Gastrocnemius medialis (tissue), 4 donors: ENCODE data around the gene SPATA4. TPM values are rescaled to one million over a fixed set of nuclear protein-coding genes. Genes with fewer than 3 reads are reported as not detected.

Source experiments
- ATAC-seq, 2 donors: fragments of 150-250 bp; one replicate each; pipeline ENCODE4 v1.9.1; 2016
- DNase-seq, 2 donors: peaks; one replicate each; pipeline ENCODE4 v3.0.0-alpha.2; 2019
- H3K27ac ChIP-seq, 4 donors: fragments of 200-600 bp; sonication (generic); 1 replicate in 1 of 4; 2 replicates in 3 of 4; pipeline ENCODE4 v1.5.1; 2016 to 2018; ENCODE audit warnings: mild to moderate bottlenecking in 2 of 4, moderate library complexity in 1 of 4
- H3K27me3 ChIP-seq, 3 donors: fragments of 200-600 bp; sonication (generic) in 2 of 3; 1 replicate in 1 of 3; 2 replicates in 2 of 3; pipeline versions ENCODE4 v1.5.1 to v1.6.0; 2016 to 2019; ENCODE audit warnings: mild to moderate bottlenecking in 1 of 3, moderate library complexity in 1 of 3
- H3K36me3 ChIP-seq, 2 donors: fragments of 200-600 bp; sonication (generic) in 1 of 2; one replicate each; pipeline ENCODE4 v1.5.1; 2017 to 2018
- H3K4me1 ChIP-seq, 2 donors: fragments of 200-600 bp; sonication (generic) in 1 of 2; one replicate each; pipeline ENCODE4 v1.5.1; 2016 to 2017; ENCODE audit warnings: mild to moderate bottlenecking in 2 of 2
- H3K4me3 ChIP-seq, 4 donors: fragments of 200-600 bp; sonication (generic) in 3 of 4; 1 replicate in 1 of 4; 2 replicates in 3 of 4; pipeline ENCODE4 v1.5.1; 2016 to 2019; ENCODE audit warnings: mild to moderate bottlenecking in 2 of 4
- H3K9me3 ChIP-seq, 3 donors: fragments of 200-600 bp; sonication (generic) in 2 of 3; 1 replicate in 1 of 3; 2 replicates in 2 of 3; pipeline ENCODE4 v1.5.1; 2016 to 2019
- POLR2A ChIP-seq, 2 donors: fragments of 450-650 bp; IDR thresholded peaks; one replicate each; pipeline ENCODE4 v1.6.1; 2017; ENCODE audit warnings: antibody characterized with exemption in 2 of 2, mild to moderate bottlenecking in 2 of 2, moderate library complexity in 2 of 2
- in situ Hi-C, 4 donors: fragments of 200-750 bp; cut with MboI; loops; one replicate each; pipeline versions ENCODE4 v1.15.0 to v1.8.0; 2017; ENCODE audit warnings: low sequenced_read_pairs in 4 of 4
- intact Hi-C: fragments of 100-400 bp; cut with DNase I; formaldehyde crosslinking; loops from one replicate; pipeline ENCODE4 v1.15.1; 2023; ENCODE audit warnings: low total_unique reads
- total RNA-seq, 4 donors: library from RNA; depleted of rRNA; stranded (reverse); fragments of >200 nt; gene quantifications; one replicate each; pipeline versions ENCODE4 v1.1.0 to v1.2.3, GENCODE V29; 2016
- TF ChIP-seq, protein P1 (sequence below), 5 experiments: fragments of 450-650 bp in 3 of 5; fragments of 200-600 bp in 2 of 5; sonication (generic) in 2 of 5; IDR thresholded peaks in 4 of 5; conservative IDR thresholded peaks in 1 of 5; 1 replicate in 4 of 5; 2 replicates in 1 of 5; pipeline ENCODE4 v1.5.1; 2016 to 2019; ENCODE audit warnings: antibody characterized with exemption in 5 of 5, mild to moderate bottlenecking in 3 of 5, moderate library complexity in 3 of 5

Gene SPATA4
- total RNA-seq, 4 donors from 2014 or later = 0.22 to 0.29 TPM; not detected in 2

DNA sequence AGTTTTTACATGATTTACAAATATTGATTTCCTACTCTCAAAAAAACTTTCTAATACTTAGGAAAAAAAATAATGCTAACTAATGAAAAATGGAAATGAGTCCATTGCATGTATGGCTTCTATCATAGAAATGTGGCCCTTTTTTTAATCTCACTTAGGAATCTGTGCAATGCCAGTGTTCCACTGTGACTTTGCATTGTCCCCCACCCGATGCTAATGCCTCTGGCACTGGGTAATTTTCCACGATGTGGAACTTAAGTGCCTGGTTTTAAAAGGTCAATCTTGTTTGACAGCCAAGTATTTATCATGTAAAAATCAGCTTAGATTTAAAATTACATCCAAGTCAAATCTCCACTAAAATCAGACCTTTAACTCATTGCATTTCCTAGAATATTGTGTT is 53.1 kb downstream of the SPATA4 start:
- Histone ChIP-seq H3K27me3 (no peaks in the 10 kb centered on the region), H3K36me3 (no peaks in the 10 kb centered on the region), H3K9me3 (no peaks in the 10 kb centered on the region), H3K27ac (no peak overlapping the region), H3K4me1 (no peaks in the 10 kb centered on the region), H3K4me3 (no peak overlapping the region)
- intact Hi-C loops (no loop called here), in situ Hi-C loops (loop anchor here in 1 of 4 donors (25.0 kb wide), 1 partner anchor 195 kb away; no protein-coding TSS in a partner anchor)
- no peak for TF ChIP-seq POLR2A (IDR thresholded peaks at IDR 0.05)
- DNase-seq (no peak), ATAC-seq (no peak)

DNA sequence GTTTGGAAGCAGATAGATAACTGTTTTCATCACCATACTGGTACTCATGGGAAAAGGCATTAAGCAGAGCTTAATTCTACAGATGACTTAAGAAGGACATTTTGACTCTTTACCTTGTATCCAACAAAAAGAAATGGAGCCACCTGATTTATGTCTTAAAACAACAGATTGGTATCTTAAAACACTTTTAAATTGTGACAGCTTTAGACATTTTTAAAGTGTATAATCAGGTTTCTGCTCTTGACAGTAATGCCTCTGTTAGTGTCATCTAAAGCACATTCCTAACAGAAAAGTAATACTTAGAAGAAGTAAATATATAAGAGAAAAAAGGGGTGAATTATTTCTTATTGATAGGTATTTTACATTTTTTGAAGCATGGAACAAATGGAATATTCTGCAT is 55.9 kb downstream of the SPATA4 start:
- no peaks in the 10 kb centered on the region for H3K36me3 ChIP-seq
- H3K27ac ChIP-seq = no peak overlapping the region
- H3K4me1 ChIP-seq = no peaks in the 10 kb centered on the region
- no peak overlapping the region for H3K4me3 ChIP-seq
- no peak for TF ChIP-seq POLR2A (IDR thresholded peaks at IDR 0.05)
- TF ChIP-seq, protein P1, sequence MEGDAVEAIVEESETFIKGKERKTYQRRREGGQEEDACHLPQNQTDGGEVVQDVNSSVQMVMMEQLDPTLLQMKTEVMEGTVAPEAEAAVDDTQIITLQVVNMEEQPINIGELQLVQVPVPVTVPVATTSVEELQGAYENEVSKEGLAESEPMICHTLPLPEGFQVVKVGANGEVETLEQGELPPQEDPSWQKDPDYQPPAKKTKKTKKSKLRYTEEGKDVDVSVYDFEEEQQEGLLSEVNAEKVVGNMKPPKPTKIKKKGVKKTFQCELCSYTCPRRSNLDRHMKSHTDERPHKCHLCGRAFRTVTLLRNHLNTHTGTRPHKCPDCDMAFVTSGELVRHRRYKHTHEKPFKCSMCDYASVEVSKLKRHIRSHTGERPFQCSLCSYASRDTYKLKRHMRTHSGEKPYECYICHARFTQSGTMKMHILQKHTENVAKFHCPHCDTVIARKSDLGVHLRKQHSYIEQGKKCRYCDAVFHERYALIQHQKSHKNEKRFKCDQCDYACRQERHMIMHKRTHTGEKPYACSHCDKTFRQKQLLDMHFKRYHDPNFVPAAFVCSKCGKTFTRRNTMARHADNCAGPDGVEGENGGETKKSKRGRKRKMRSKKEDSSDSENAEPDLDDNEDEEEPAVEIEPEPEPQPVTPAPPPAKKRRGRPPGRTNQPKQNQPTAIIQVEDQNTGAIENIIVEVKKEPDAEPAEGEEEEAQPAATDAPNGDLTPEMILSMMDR (IDR thresholded peaks at IDR 0.05 in 4 of 5, conservative IDR thresholded peaks at IDR 0.05 in 1 of 5) = no peak
- in situ Hi-C loops (loop anchor here in 1 of 4 donors (25.0 kb wide), 1 partner anchor 198 kb away; no protein-coding TSS in a partner anchor), intact Hi-C loops (no loop called here)
- H3K9me3 ChIP-seq = no peaks in the 10 kb centered on the region
- no peaks in the 10 kb centered on the region for H3K27me3 ChIP-seq
- DNase-seq (no peak), ATAC-seq (no peak)

DNA sequence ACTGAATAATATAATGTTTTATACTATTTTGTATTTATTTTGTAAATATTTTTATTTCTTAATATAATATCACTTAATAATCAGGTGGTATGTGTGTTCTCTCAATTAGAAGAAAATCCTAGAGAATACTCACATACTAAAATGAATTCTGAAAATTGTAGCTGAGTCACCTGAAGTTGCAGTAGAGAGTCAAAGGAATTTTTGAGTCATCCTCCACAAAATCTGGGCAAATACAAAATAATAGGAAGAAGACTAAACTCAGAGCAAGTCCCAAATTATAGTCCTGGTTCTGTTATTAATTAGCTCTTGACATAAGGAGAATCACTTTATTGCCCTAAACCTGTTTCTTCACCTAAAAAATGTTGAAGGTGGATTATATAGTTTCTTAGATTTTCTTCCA is 57.8 kb downstream of the SPATA4 start:
- intact Hi-C loops = no loop called here
- Histone ChIP-seq H3K27me3 (no peaks in the 10 kb centered on the region), H3K36me3 (no peaks in the 10 kb centered on the region), H3K4me1 (no peaks in the 10 kb centered on the region), H3K27ac (no peak overlapping the region), H3K4me3 (no peak overlapping the region), H3K9me3 (no peaks in the 10 kb centered on the region)
- no peak for DNase-seq
- TF ChIP-seq, protein P1 (IDR thresholded peaks at IDR 0.05 in 4 of 5, conservative IDR thresholded peaks at IDR 0.05 in 1 of 5) = no peak
- TF ChIP-seq POLR2A (IDR thresholded peaks at IDR 0.05) = no peak
- ATAC-seq = no peak
- in situ Hi-C loops = loop anchor here in 1 of 4 donors (25.0 kb wide), 1 partner anchor 200 kb away; no protein-coding TSS in a partner anchor

DNA sequence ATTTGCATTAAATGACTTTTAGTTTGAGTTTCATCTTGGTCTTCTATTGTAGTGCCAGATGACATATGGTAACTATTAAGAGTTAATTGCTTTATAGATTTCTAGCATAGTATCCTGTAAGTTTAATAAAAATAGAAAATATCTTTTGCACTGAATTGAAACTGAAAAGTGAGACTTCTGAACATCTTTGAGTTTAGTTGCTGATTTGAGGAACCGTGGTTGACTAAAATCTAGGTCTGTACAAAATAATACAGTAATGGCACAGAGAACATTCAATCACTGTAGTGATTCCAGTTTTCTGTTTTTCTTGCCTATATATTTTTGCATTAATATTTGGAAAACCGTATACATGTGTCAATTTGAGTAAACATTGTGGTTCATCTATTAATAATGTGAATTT is 60.7 kb downstream of the SPATA4 start:
- Histone ChIP-seq H3K36me3 (no peaks in the 10 kb centered on the region), H3K9me3 (no peaks in the 10 kb centered on the region), H3K4me1 (no peaks in the 10 kb centered on the region), H3K27me3 (no peaks in the 10 kb centered on the region), H3K4me3 (no peak overlapping the region), H3K27ac (no peak overlapping the region)
- DNase-seq (no peak), ATAC-seq (no peak)
- intact Hi-C loops (no loop called here), in situ Hi-C loops (loop anchor here in 1 of 4 donors (25.0 kb wide), 1 partner anchor 203 kb away; no protein-coding TSS in a partner anchor)
- no peak for TF ChIP-seq POLR2A (IDR thresholded peaks at IDR 0.05)
- TF ChIP-seq, protein P1 (IDR thresholded peaks at IDR 0.05 in 4 of 5, conservative IDR thresholded peaks at IDR 0.05 in 1 of 5) = no peak

Other genes starting within 250 kb of the SPATA4 start
- under 1 TPM; 0.10 to 0.36 (median 0.14) TPM for gene WDR17, start 129.7 kb downstream of the SPATA4 start, total RNA-seq
- gene ASB5, start 73.6 kb upstream of the SPATA4 start, total RNA-seq = 100 to 1,000 TPM in 3 of 4 donors, 10 to 100 TPM in 1; 48.7 to 284 (median 179) TPM
- gene SPCS3, start 124.4 kb upstream of the SPATA4 start, total RNA-seq = 10 to 100 TPM; 25.7 to 37.7 (median 34.7) TPM